GM10847 (cell line): Measurements from ENCODE around the gene GJB5.

Experiments used
- POLR2A ChIP-seq: IDR thresholded peaks from 2 replicates; pipeline ENCODE4 v1.6.1; 2011; ENCODE audit not compliant: insufficient read length; ENCODE audit errors: extremely low read depth

The GJB5 gene

DNA sequence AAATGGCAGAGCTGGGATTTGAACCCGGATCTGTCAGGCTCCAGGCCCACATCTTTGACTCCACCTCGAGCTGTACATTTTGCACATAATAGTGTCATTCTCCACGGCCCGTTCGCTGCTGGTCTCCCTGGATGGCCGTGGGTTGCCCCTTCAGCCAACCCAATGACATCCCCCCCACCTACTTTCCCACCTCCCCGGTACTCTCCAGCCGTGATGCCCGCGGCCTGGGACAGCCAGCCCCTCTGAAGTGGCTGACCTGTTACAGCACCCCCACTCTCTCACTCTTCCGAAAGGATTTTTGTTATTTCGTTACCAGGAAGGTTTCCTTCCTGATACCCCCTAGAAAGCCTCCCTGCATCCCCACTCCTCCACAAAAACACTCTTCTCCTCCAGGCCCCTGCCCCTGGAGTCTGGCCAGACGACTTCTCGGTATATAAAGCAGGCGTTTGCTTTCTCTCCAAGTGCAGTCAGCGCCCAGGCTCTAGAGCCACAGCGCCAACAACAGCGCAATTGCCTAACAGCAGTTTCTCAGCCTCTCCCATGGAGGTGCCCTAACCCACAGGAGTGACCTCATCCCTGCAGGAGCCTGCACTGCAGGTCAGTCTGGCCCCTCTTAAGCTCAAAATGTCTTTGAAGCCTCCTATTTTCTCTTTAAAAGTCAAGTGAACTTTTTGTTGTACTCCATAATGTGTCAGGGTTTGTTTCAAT, 14.5 kb upstream of the GJB5 start:
- TF ChIP-seq POLR2A = no peak

DNA sequence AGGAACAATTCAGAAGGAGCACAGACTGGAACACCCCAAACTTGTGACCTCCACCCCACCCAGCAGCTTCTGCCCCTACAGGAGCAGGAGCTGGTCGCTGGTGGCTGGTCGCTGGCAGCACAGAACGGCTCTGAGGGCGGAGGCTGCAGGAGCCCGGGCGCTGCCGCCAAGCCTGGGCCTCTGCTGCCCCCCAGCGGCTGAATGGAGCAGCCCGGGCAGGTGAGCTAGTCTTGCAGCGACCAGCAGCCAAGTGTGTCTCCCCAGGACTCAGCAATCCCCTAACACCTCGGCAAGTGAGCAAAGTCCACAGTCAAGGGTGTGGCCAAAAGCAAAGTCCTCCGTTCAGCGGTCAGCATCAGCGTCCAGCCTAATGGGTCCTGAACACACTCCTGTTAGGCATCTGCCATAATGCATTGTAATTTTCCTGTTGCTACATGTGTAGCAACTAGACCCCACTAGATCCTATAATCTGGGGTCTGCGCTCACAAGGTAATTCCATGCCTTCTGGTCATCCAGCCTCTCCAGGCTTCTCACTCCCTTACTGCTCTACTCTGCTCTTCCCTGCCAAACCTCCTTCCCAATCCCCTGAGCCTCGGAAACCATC, 12.1 kb upstream of the GJB5 start:
- TF ChIP-seq POLR2A = no peak

DNA sequence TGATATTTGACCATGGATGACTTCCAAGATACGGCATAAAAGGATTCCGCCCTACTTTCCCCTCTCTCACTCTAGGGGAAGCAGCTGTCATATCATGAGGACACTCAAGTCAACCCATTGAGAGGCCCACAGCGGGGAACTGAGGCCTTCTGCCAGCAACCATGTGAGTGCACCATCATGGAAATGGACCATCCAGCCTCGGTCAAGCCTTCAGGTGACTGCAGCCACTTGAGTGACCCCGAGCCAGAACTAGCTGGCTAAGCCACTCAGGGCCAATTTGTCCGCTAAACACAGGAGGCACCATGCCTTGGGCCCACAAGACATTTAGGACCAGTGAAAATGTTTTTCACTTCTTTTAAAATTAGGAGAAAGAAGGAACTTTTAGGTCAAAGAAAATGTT, 11.1 kb upstream of the GJB5 start:
- TF ChIP-seq POLR2A = no peak

DNA sequence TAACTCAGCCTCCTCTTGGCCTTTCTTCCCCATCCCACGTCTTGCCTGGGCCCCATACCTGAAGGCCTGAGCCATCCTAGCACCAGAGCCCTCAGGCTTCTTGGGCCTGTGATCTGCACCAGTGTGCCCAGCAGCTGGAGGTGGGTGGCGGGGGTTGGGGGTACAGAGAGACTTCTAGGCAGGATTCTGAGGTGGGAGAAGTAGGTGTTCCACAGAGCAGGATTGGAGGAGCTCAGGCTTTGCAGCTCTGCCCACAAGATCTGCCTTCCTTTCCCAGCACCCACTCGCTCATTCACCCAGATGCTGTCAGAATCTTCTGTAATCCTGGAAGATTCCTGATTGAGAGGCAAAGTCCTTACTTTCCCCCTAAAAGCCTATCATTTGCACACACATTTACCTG, 10.0 kb upstream of the GJB5 start:
- no peak for TF ChIP-seq POLR2A

DNA sequence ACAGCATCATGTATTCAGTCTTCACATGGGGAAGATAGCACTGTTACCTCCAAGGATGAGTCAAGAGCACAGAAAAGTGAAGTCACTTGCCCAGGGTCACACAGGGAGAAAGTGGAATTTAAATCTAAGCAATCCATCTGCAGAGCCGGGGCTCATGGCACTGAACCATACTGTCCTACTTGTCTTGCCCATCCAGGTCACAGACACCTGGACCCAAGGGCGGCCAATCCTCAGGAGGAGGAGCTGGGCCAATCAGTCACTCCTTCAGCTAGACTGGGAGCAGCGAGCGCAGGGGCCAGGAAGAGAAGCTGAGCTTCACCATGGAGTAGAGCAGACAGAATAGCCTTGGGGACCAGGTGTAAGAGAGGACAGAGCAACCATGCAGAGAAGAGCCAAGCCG, 9.2 kb upstream of the GJB5 start:
- no peak for TF ChIP-seq POLR2A

DNA sequence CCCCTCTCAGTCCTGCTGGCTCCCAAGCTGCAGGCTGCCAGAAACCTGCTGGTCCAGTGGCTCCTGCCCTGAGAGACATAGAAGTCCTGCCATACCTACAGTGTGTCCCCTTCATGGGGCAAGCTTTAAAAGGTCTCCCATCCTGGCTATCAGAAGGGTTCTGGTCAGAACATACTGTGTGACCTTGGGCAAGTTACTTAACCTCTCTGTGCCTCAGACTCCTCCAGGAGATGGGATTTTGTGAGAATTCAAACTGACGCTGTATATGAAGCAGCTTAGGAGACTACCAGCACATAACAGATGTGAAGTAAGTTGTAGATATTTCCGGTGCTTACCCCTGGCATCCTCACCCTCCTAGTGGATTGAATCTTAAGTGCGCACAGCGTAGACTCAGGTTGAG, 8.7 kb upstream of the GJB5 start:
- no peak for TF ChIP-seq POLR2A

DNA sequence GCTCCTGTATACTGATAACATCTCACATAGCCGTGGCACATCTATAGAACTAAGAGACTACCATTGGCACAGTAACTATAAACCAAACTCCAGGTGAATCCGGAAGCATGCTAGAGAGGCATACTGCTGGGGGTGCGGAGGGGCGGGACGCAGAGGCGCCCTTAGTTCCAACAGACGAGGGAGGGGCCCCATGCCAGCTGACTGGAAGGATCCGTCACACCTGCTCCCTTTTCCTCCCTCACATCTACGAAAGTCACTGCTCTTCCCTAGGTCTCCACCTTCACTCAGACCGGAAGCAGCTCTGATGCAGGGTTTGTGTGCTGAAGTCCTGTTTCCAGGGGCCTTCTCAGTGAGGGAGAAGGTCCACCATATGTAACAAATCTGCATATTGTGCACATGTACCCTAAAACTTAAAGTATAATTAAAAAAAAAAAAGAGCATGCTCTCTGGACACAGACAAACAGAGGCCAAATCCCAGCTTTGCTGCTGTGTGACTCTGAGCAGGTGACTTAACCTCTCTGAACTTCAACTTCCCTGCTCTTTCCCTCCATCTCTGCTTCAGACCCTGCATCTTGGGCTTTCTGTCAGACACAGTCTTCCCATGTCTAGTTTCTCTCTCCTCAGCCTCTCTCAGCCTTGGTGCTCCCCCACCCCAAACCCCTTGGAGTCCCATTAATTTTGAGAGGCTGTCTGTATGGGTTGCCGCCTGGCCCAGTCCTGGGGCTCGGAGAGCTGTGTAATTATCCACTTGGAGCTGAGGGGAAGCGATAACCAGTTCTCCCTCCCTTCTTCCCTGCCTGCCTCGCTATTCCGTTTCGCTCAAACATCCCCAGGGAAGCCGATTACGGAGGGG, 7.8 kb upstream of the GJB5 start:
- TF ChIP-seq POLR2A = no peak

DNA sequence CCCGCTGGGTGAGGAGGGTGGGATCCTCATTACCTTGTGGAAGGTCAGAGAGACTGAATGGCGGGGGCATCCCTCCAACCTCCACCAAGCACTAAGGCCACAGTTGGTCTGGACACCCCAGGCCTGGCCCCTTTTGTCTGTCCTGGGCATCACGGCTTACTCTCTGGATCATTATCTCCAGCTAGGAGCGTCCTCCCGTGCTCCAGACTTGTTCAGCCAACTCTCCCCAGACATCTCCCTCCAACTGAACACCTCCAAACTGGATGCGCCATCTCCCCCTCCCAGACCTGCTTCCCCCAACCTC, 7.3 kb upstream of the GJB5 start:
- no peak for TF ChIP-seq POLR2A

DNA sequence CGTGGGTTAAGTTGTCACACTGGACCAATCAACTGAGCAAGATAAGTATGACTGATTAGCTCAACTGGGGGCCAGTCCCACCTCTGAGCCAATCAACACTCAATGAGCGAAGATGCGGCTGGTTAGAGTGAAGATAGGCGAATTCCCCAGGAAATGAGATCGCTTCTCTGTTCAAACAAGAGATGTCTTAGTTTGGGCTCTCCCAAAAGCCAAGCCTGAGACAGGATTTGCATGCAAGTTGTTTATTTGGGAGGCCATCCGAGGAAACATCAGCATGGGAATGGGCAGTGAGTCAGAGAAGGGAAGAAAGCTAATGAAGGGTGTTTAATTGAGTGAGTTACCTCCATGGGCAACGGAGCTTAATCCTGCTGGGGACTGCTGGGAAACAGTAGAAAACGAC, 4.9 kb upstream of the GJB5 start:
- TF ChIP-seq POLR2A = no peak

DNA sequence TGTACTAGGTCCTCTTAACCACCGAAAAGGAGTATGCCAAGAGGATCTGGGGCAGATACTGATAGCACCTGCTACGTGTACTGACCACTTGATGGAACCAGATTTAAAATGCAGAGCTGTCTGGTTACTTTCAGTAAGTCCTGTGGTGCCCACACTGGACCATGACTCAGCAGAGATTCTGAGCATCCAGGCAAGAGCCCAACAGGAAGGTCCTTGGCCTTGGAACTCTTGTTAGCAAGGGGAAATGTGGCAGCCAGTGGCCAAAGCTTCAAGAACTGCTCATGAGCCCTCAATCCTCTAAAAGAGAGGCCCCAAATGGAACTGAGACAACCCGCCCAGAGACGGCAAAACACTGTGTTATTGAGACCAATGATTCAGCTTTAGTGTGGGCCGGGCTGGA, 4.2 kb upstream of the GJB5 start:
- TF ChIP-seq POLR2A = no peak

DNA sequence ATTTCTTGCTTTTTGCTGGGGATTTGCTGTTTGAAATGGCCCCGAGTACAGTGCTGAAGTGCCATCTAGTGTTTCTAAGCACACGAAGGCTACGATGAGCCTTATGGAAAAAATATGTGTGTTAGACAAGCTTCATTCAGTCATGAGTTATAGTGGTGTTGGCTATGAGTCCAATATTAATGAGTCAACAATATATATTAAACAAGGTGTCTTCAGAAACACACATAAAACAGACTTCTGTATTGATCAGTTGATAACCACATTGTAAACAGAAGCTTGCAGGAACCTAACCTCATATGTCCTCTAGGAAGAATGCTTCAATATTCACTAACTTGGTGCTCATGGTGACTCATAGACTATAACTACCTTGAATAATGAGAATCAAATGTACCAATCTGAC, 1.7 kb upstream of the GJB5 start:
- TF ChIP-seq POLR2A = no peak

DNA sequence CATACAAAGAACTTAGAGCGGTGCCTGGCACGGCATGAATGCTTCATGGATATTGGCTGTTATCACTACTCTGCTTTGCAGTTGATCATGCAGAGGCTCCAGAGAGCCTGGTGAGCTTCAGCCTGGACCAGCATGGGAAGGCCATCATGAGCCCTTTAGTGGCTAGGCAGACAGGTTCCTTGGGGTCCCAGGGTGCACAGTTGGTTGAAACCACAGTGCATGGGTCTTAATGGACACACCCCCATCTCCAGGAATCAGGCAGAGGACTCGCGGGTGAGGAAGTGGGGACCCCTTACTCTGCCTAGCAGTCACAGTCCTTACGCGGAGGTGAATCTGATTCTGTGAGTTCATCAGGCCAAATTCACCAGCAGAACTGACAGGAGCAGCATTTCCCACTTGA, 1.1 kb downstream of the GJB5 start:
- no peak for TF ChIP-seq POLR2A

DNA sequence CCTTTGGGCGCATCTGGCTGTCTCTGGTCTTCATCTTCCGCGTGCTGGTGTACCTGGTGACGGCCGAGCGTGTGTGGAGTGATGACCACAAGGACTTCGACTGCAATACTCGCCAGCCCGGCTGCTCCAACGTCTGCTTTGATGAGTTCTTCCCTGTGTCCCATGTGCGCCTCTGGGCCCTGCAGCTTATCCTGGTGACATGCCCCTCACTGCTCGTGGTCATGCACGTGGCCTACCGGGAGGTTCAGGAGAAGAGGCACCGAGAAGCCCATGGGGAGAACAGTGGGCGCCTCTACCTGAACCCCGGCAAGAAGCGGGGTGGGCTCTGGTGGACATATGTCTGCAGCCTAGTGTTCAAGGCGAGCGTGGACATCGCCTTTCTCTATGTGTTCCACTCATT, 2.5 kb downstream of the GJB5 start:
- TF ChIP-seq POLR2A = no peak

DNA sequence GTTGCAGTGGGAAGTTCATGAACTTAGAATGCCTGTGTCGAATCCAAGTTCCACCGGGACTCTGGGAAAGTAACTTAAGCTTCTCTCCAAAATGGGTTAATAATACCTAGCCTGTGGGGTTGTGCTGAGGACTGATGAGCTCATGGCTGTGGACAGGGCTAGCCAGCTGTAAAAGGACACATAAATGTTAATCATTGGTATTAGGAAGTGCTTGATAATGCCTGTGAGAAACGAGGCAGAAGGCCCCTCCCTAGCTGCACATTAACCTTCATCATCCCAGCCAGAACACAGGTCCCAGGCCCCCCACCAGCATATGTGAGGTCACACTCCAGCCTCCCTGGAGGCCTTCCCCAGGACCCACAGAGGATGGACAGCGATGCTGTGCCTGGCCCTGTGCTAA, 3.9 kb downstream of the GJB5 start:
- no peak for TF ChIP-seq POLR2A

DNA sequence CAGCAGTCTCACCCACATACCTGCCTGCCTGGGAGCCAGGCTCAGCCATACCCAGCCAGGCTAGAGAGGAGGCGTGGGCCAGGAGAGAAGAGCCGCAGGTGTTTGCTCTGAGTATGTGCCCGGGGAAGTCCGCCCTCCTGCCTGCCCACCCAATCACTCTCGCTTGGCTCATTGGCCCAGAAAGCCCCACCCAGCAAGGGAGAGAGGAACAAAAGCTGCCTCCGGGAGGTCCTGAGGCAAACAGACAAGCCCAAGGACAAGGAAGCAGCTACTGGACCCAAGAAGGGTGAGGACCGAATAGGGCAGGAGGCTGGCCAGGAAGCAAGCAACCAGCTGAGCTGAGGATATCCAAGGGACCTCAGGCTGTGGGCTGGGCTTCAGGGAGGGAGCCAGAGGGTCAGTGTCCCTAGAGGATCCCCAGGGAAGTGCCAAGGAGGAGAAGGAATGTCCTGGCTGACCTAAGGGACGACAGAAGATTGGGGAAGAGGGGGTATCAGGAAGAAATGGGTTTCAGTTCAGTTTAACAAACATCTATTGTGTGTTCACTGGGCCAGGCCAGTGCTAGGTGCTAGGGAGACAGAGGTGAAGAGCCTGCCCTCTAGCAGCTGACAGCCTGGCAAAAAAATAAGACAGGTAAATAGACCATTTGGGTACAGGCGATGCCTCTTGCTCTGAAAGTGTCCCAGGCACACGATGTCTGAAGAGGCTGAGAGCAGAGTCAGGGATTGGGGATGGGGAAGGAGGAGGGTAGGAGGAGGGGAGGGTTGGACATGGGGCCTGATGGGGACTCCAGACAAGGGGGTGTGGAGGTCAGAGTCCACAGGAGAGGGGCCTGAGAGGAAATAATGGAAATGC, 4.9 kb downstream of the GJB5 start, which contains the start of gene GJB4:
Gene GJB4, plus strand, starts transcription at position 238 of the 855 bp plus-strand sequence. CDS start 1,515 bp downstream, outside the sequence.
- no peak for TF ChIP-seq POLR2A
